ENCODE results near the gene KLHL24. TPM values are rescaled to one million over a fixed set of nuclear protein-coding genes. Genes with fewer than 3 reads are reported as not detected.
"Not testable (repeated sequence)": the region's sequence is repeated elsewhere in the genome, so short reads cannot be mapped to it uniquely, and the experiment has no call there.

The KLHL24 gene
- polyA plus RNA-seq, 1 donor (not counting 4 experiments of a cell fraction or from before 2014, with no cell fraction given): 12.0 TPM

DNA sequence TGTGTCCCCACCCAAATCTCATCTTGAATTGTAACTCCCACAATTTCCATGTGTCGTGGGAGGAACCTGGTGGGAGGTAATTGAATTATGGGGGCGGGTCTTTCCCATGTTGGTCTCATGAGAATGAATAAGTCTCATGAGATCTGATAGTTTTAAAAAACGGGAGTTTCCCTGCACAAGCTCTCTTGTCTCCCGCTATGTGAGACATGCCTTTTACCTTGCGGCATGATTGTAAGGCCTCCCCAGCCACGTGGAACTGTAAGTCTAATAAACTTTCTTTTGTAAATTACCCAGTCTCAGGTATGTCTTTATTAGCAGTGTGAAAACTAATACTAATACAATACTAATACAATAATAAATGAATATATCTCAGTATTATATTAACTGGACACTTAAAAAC is 52.3 kb downstream of the KLHL24 start:
- no peaks in the 10 kb centered on the region for H3K36me3 ChIP-seq (ENCODE audit: control insufficient read depth in 2 of 2, extremely low read depth in 1 of 2, insufficient read depth in 2 of 2, low read length in 2 of 2)
- H3K9me3 ChIP-seq (ENCODE audit: control insufficient read depth, low read depth, low read length): no peaks in the 10 kb centered on the region
- H3K27ac ChIP-seq (ENCODE audit: control insufficient read depth, insufficient read depth, low read length): no peak overlapping the region
- no peaks in the 10 kb centered on the region for H3K79me2 ChIP-seq (ENCODE audit: control insufficient read depth, insufficient read depth, low read length)
- DNase-seq (ENCODE audit: low read depth, low spot score) (no peak), FAIRE-seq (no peak)
- dilution Hi-C loops (cut with MboI; ENCODE audit: extremely low pct_ligation_motif_present, low sequenced_read_pairs): no loop called here
- no peaks in the 10 kb centered on the region for H3K4me1 ChIP-seq (ENCODE audit: control insufficient read depth, extremely low read depth, insufficient read depth, low read length)
- no peak overlapping the region for H3K4me2 ChIP-seq (ENCODE audit: control insufficient read depth, extremely low read depth, insufficient read depth, low read depth, low read length)
- H3K9me1 ChIP-seq (ENCODE audit: control insufficient read depth, extremely low read depth, insufficient read depth, low read length): no peaks in the 10 kb centered on the region
- no peaks in the 10 kb centered on the region for H4K20me1 ChIP-seq (ENCODE audit: control insufficient read depth, extremely low read depth, insufficient read depth, low read length)
- H2AFZ ChIP-seq (ENCODE audit: control insufficient read depth, low read length): no peak overlapping the region
- TF ChIP-seq EZH2 (IDR thresholded peaks at IDR 0.05; ENCODE audit: low read length) (no peak), CTCF (optimal IDR thresholded peaks at IDR 0.05 in 1 of 3, IDR thresholded peaks at IDR 0.05 in 1 of 3, conservative IDR thresholded peaks at IDR 0.05 in 1 of 3; ENCODE audit: extremely low read depth in 1 of 3, insufficient read depth in 2 of 3, low read length in 3 of 3) (no peak)
- H3K4me3 ChIP-seq (ENCODE audit: control insufficient read depth in 2 of 3, extremely low read depth in 1 of 3, insufficient read depth in 2 of 3, low read depth in 1 of 3, low read length in 3 of 3): no peak overlapping the region
- H3K9ac ChIP-seq (ENCODE audit: control insufficient read depth, extremely low read depth, insufficient read depth, low read length): no peak overlapping the region
- H3K27me3 ChIP-seq (ENCODE audit: control insufficient read depth, extremely low read depth, insufficient read depth, low read length): no peaks in the 10 kb centered on the region

- Histone ChIP-seq H2AFZ (ENCODE audit: control insufficient read depth, low read length) (no peak overlapping the region), H3K36me3 (ENCODE audit: control insufficient read depth in 2 of 2, extremely low read depth in 1 of 2, insufficient read depth in 2 of 2, low read length in 2 of 2) (no peaks in the 10 kb centered on the region), H3K27me3 (ENCODE audit: control insufficient read depth, extremely low read depth, insufficient read depth, low read length) (no peaks in the 10 kb centered on the region), H3K27ac (ENCODE audit: control insufficient read depth, insufficient read depth, low read length) (no peak overlapping the region), H3K4me3 (ENCODE audit: control insufficient read depth in 2 of 3, extremely low read depth in 1 of 3, insufficient read depth in 2 of 3, low read depth in 1 of 3, low read length in 3 of 3) (no peak overlapping the region), H3K9ac (ENCODE audit: control insufficient read depth, extremely low read depth, insufficient read depth, low read length) (no peak overlapping the region), H3K79me2 (ENCODE audit: control insufficient read depth, insufficient read depth, low read length) (no peaks in the 10 kb centered on the region), H3K4me2 (ENCODE audit: control insufficient read depth, extremely low read depth, insufficient read depth, low read depth, low read length) (no peak overlapping the region), H3K4me1 (ENCODE audit: control insufficient read depth, extremely low read depth, insufficient read depth, low read length) (no peaks in the 10 kb centered on the region), H4K20me1 (ENCODE audit: control insufficient read depth, extremely low read depth, insufficient read depth, low read length) (no peaks in the 10 kb centered on the region), H3K9me1 (ENCODE audit: control insufficient read depth, extremely low read depth, insufficient read depth, low read length) (no peaks in the 10 kb centered on the region), H3K9me3 (ENCODE audit: control insufficient read depth, low read depth, low read length) (no peaks in the 10 kb centered on the region)
- FAIRE-seq (no peak), DNase-seq (ENCODE audit: low read depth, low spot score) (no peak)
- dilution Hi-C loops (cut with MboI; ENCODE audit: extremely low pct_ligation_motif_present, low sequenced_read_pairs): no loop called here
- no peak for TF ChIP-seq CTCF (optimal IDR thresholded peaks at IDR 0.05 in 1 of 3, IDR thresholded peaks at IDR 0.05 in 1 of 3, conservative IDR thresholded peaks at IDR 0.05 in 1 of 3; ENCODE audit: extremely low read depth in 1 of 3, insufficient read depth in 2 of 3, low read length in 3 of 3)
- no peak for TF ChIP-seq EZH2 (IDR thresholded peaks at IDR 0.05; ENCODE audit: low read length)
These were observed 53.5 kb downstream of the KLHL24 start for GRCh38 chr3:183688874-183689273.

DNA sequence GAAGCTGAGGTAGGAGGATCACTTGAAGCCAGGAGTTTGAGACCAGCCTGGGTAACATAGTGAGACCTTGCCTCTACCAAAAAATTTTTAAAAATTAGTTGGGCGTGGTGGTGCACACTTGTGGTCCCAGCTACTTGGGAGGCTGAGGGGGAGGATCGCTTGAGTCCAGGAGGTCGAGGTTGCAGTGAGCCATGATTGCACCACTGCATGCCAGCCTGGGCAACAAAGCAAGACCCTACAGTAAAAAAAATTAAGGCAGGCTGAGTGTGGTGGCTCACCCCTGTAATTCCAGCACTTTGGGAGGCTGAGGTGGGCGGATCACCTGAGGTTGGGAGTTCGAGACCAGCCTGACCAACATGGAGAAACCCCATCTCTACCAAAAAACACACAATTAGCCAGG is 54.2 kb downstream of the KLHL24 start:
- H3K36me3 ChIP-seq (ENCODE audit: control insufficient read depth in 2 of 2, extremely low read depth in 1 of 2, insufficient read depth in 2 of 2, low read length in 2 of 2); H3K27ac ChIP-seq (ENCODE audit: control insufficient read depth, insufficient read depth, low read length); H4K20me1 ChIP-seq (ENCODE audit: control insufficient read depth, extremely low read depth, insufficient read depth, low read length); H3K79me2 ChIP-seq (ENCODE audit: control insufficient read depth, insufficient read depth, low read length); H3K9ac ChIP-seq (ENCODE audit: control insufficient read depth, extremely low read depth, insufficient read depth, low read length); H3K4me1 ChIP-seq (ENCODE audit: control insufficient read depth, extremely low read depth, insufficient read depth, low read length); H2AFZ ChIP-seq (ENCODE audit: control insufficient read depth, low read length); H3K4me3 ChIP-seq (ENCODE audit: control insufficient read depth in 2 of 3, extremely low read depth in 1 of 3, insufficient read depth in 2 of 3, low read depth in 1 of 3, low read length in 3 of 3); H3K9me1 ChIP-seq (ENCODE audit: control insufficient read depth, extremely low read depth, insufficient read depth, low read length); H3K4me2 ChIP-seq (ENCODE audit: control insufficient read depth, extremely low read depth, insufficient read depth, low read depth, low read length); dilution Hi-C loops (cut with MboI; ENCODE audit: extremely low pct_ligation_motif_present, low sequenced_read_pairs); H3K27me3 ChIP-seq (ENCODE audit: control insufficient read depth, extremely low read depth, insufficient read depth, low read length); DNase-seq (ENCODE audit: low read depth, low spot score); FAIRE-seq; H3K9me3 ChIP-seq (ENCODE audit: control insufficient read depth, low read depth, low read length): not testable (repeated sequence)
